ENCODE data around the gene WLS.

- TF ChIP-seq CTCF (IDR thresholded peaks at IDR 0.05; ENCODE audit: insufficient read depth, low read depth, low read length): no peak
- TF ChIP-seq EZH2 (IDR thresholded peaks at IDR 0.05; ENCODE audit: insufficient read depth, low read length): no peak
These were observed 46.6 kb downstream of the WLS start for GRCh38 chr1:68185743-68186142.
